Measurements from ENCODE around the gene RBBP8.

DNA sequence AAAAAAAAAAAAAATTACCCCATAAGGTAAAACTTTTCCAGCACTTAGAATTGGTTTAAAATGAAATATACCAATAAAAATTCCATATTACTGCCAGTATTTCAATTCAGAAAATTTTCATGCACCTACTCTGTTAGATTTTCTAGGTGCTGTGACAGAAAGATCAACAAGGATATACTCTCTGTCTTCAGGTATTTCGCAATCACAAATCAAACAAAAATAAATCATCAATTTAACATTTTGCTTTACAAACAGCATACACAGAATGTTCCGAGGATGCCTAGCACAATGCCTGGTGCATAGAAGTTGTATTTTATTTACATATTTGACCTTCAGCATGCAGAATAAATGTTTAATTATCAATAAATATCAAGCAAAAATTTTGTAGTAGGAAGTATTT, 66.5 kb downstream of the RBBP8 start:
- TF ChIP-seq, protein P1, sequence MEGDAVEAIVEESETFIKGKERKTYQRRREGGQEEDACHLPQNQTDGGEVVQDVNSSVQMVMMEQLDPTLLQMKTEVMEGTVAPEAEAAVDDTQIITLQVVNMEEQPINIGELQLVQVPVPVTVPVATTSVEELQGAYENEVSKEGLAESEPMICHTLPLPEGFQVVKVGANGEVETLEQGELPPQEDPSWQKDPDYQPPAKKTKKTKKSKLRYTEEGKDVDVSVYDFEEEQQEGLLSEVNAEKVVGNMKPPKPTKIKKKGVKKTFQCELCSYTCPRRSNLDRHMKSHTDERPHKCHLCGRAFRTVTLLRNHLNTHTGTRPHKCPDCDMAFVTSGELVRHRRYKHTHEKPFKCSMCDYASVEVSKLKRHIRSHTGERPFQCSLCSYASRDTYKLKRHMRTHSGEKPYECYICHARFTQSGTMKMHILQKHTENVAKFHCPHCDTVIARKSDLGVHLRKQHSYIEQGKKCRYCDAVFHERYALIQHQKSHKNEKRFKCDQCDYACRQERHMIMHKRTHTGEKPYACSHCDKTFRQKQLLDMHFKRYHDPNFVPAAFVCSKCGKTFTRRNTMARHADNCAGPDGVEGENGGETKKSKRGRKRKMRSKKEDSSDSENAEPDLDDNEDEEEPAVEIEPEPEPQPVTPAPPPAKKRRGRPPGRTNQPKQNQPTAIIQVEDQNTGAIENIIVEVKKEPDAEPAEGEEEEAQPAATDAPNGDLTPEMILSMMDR (IDR thresholded peaks at IDR 0.05) = no peak
- TF ChIP-seq POLR2A (IDR thresholded peaks at IDR 0.05) (no peak), POLR2AphosphoS5 (IDR thresholded peaks at IDR 0.05) (no peak)

Measured in stomach (tissue), 4 donors.